Neural crest cell (in vitro differentiated cells): ENCODE results near the gene GNAZ. TPM values are rescaled to one million over a fixed set of nuclear protein-coding genes. Genes with fewer than 3 reads are reported as not detected.

Source experiments
- DNase-seq: peaks from one replicate; pipeline ENCODE4 v3.0.0; 2021; ENCODE audit warnings: low read depth, mixed read lengths, low spot score
- H3K27ac Mint-ChIP-seq: one replicate; pipeline ENCODE4 v1.8.0; 2021; ENCODE audit warnings: mild to moderate bottlenecking, mixed read lengths; ENCODE audit not compliant: unreplicated experiment
- H3K27me3 Mint-ChIP-seq: 2 replicates; pipeline ENCODE4 v1.8.0; 2021; ENCODE audit warnings: low read depth, mild to moderate bottlenecking, mixed read lengths
- H3K36me3 Mint-ChIP-seq: 2 replicates; pipeline ENCODE4 v1.8.0; 2021; ENCODE audit warnings: low read depth, mild to moderate bottlenecking, mixed read lengths
- H3K4me1 Mint-ChIP-seq: 2 replicates; pipeline ENCODE4 v1.8.0; 2021; ENCODE audit warnings: mixed read lengths
- H3K4me3 Mint-ChIP-seq: one replicate; pipeline ENCODE4 v1.8.0; 2021; ENCODE audit warnings: mild to moderate bottlenecking, mixed read lengths
- H3K9me3 Mint-ChIP-seq: 2 replicates; pipeline ENCODE4 v1.8.0; 2021; ENCODE audit warnings: mixed read lengths
- CTCF ChIP-seq: fragments of 200-600 bp; sonication (generic); conservative IDR thresholded peaks from 2 replicates; pipeline ENCODE4 v1.5.0; 2021; ENCODE audit warnings: antibody characterized with exemption, mild to moderate bottlenecking
- total RNA-seq: library from RNA; stranded (reverse); gene quantifications from 2 replicates; pipeline ENCODE4 v1.2.1, GENCODE V29; 2021

GNAZ gene
- total RNA-seq, 1 donor from 2014 or later: 25.2 TPM

- H3K4me3 Mint-ChIP-seq: no peak overlapping the region
Measured at GRCh38 chr22:23168391-23169042, 98.2 kb downstream of the GNAZ start.

DNA sequence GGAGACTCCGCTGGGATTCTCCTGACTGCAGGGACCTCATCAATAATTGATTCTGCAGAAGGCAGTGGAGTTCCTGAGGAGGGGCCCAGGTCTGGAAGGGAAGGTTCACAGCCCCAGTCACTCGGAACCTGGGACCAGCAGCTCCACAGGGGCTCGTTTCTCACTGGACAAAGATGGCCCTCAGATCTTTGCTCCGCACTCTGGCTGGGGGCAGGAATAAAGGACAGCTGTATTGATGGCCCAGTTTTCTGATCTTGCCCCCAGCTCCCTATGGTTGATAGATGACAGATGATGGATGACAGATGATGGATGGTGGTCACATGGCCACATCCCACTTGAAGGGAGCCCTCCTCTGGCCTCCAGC, 98.7 kb downstream of the GNAZ start:
- peaks cover 2% of the 10 kb centered on the region for H3K9me3 Mint-ChIP-seq
- H3K4me3 Mint-ChIP-seq: no peak overlapping the region
- no peak overlapping the region for H3K27ac Mint-ChIP-seq
- no peaks in the 10 kb centered on the region for H3K27me3 Mint-ChIP-seq
- H3K36me3 Mint-ChIP-seq: peaks cover 2% of the 10 kb centered on the region
- no peak for TF ChIP-seq CTCF
- no peak for DNase-seq
- peaks cover 11% of the 10 kb centered on the region for H3K4me1 Mint-ChIP-seq

More at GRCh38 chr22:23168391-23169042, 98.2 kb downstream of the GNAZ start:
- no peak for TF ChIP-seq CTCF
- Mint-ChIP-seq H3K27me3 (no peaks in the 10 kb centered on the region), H3K36me3 (no peaks in the 10 kb centered on the region), H3K9me3 (no peaks in the 10 kb centered on the region), H3K4me1 (peaks cover 8% of the 10 kb centered on the region), H3K27ac (no peak overlapping the region)
- DNase-seq: no peak

Other genes starting within 250 kb of the GNAZ start
- not detected in 2 replicates for gene IGLL5, start 182.7 kb upstream of the GNAZ start, total RNA-seq
- gene RSPH14, start 71.5 kb downstream of the GNAZ start, total RNA-seq: 0.86 and 2.9 TPM in 2 replicates
- gene RAB36, start 75.0 kb downstream of the GNAZ start, total RNA-seq: 13.5 and 14.4 TPM in 2 replicates
- gene BCR, start 110.0 kb downstream of the GNAZ start, total RNA-seq: 49.5 and 54.2 TPM in 2 replicates